ENCODE measurements around the gene PLCB2.

Gene PLCB2

GRCh38 chr15:40271685-40272484 lies 35.9 kb downstream of the PLCB2 start:
- DNase-seq (ENCODE audit: low spot score): no peak

- no peak for DNase-seq (ENCODE audit: low spot score)
Measured at GRCh38 chr15:40270246-40270995, 37.3 kb downstream of the PLCB2 start.

DNA sequence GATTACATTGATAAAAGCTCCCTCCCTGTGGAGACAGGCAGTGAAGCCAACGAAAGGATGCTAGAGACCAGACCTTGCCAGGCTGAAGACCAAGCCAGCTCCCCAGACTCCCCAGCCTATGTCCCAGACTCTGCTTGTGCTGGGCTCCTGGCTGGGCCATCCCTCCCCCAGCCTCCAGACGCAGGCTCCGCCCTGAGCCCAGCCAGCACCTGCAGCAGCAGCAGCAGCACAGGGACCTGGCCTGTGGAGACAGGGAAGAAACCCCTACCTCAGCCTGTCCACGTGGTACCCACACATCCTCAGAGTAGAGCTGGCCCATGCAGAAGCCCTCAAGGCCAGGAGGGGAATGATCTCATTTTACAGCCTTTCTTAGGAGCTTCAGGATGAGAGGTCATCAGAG lies 38.1 kb downstream of the PLCB2 start:
- DNase-seq (ENCODE audit: low spot score): no peak

DNA sequence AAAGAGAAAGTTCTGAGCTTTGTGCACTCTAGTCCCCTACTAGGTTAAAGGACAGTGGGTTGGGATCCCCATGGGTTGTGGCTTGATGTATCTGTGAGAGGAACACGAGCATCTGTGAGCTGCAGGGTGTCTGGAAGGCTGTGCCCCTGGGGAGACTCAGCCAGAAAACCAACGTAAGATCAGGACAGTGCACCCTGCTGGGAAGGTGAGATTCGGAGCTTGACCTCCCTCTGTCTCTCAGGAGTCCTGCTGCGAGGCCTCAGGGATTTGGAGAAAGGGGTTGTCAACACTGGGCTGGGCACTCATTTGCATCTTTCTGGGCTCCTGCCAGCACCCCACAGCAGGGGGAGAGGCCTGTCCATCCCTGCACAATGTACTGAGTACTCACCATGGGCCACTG lies 40.1 kb downstream of the PLCB2 start:
- no peak for DNase-seq (ENCODE audit: low spot score)

DNA sequence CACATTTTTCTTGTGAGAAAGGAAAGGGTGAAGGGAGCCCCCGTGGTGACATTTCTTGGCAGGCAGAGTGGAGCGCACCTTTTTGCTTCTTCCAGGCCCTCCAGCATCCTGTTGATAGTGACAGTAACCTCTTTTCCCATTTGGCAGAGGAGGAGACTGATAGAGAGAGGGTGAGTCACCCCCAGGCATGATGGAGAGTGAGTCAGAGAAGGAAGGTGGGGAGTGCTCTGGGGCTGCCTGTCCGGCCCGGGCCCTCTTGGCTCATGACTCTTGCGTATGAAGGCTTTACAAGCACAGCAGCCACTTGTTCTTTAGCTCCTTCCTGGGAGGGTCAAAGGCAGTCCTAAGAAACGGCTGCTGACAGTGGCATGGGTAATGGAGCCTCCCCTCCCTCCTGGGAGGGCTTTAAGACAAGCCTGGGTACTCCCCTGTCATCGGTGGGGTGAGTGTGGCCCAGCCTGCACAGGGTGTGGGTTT lies 40.9 kb downstream of the PLCB2 start:
- peak; percentile 96 for DNase-seq (ENCODE audit: low spot score)

GRCh38 chr15:40265875-40266274 lies 41.9 kb downstream of the PLCB2 start:
- DNase-seq (ENCODE audit: low spot score): no peak

DNA sequence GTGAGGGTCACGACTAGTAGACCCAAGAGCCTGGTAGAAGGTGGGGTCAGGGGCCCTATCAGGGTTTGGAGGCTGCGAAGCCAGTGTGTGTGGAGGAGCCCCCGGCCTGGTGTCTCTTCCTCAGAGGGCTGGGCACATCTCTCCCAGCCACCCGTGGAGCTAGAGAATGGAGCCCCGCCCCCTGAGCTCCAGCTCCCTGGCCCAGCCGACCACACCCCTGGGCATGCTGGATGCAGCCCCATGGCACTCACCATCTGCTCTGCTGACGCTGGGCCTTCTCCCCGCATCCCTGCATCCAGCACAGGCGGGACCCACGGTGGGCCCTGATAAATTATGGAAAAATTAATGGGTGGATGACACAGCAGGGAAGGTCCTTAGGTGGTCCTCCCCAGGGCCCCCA lies 42.4 kb downstream of the PLCB2 start:
- no peak for DNase-seq (ENCODE audit: low spot score)

DNA sequence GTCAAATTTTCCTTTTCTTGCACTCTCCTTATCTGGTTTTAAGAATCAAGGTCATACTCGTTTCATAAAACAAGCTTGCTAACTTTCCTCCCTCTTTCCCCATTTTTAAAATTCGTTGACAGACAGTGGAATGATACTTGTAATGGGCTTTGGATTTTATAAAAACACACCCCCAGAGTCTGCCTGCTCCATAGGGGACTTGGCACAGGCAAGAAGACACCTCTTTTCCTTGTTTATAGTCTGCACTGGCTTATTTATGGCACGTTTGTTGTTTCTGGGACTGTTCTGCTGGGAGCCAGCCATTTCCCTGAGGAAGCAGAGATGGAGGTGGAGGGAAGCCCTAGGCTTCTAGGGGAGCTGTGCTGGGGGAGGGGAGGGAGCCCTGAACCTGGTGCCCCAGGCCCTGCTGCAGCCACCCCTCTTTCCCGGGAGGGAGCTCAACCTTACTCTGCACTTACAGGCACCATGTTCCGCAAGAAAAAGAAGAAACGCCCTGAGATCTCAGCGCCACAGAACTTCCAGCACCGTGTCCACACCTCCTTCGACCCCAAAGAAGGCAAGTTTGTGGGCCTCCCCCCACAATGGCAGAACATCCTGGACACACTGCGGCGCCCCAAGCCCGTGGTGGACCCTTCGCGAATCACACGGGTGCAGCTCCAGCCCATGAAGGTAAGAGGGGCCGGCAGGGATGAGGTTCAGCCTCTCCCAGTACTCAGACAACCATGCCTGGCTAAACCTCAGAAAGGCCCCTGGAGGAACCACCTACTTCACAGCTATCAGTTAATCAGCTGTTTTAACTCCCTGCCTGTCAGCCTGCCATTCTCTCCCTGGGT lies 43.2 kb downstream of the PLCB2 start:
- DNase-seq (ENCODE audit: low spot score): no peak

DNA sequence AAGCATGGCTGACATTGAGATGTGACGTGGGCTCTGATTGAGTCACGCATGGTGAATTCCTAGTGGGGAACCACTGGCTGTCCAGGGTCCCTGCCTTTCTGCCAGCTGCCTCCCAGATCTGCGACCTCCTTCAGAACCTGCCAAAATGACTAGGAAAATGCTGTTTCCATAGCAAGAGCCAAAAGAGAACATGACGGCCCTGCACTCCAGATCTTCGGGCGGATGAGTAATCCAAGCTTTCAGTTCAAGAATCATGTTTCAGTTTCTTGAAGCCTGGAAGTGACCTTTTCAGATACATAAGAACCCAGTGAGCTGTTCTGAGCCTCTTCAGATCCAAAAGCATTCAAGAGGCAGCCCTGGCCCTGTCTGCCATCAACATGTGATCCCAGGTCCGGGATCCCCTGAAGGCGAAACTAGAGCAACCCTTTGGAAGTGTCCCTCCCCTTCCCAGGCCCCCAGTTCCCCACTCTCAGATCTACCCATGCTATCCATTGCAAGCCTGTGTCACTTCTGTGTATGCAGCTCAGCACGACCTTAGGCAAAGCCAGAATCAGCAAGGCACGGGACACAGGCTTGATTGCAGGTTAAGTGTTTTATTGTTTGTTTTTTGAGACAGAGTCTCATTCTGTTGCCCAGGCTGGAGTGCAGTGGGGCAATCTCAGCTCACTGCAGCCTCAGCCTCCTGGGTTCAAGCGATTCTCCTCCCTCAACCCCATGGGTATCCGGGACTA lies 44.5 kb downstream of the PLCB2 start:
- peak; percentile 49 for DNase-seq (ENCODE audit: low spot score)

DNA sequence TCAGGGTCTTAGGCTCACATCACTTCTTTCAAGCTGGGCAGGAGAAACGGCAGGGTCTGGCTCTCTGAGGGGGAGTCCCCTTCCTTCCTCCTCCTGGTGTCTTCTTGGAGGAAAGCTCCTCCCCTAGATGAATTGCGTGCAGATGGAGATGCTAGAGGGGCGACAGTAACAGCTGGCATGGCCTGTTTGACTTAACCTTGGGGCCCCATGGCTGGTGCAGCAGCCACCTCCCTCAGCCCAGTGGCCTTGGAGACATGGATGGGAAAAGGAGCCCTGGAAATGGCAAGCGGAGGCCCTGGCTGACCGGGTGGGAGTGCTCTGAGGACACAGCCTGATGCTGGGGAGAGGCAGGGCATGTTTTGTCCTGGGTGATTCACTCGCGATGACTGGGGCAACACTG lies 48.7 kb downstream of the PLCB2 start:
- DNase-seq (ENCODE audit: low spot score): no peak

DNA sequence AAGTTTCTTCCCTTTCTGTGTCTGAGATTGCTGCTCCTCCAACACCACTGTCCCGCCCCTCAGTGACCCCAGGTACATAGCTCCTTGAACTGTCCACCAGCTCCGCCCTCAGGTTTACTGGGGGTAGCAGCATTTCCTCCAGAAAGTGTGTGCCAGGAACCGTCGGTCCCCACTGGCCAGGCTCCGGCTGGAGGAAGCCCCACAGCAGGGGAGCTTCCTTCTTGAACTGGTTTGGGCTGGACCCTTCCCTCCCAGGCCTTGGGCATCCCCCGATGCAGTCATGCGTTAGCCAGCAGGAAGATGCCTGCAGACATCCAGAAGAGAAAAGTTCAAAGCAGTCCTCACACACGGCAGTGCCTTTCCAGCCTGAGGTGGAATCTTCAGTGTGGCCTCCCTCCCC lies 49.2 kb downstream of the PLCB2 start:
- no peak for DNase-seq (ENCODE audit: low spot score)

GRCh38 chr15:40257656-40258450 lies 49.9 kb downstream of the PLCB2 start:
- DNase-seq (ENCODE audit: low spot score): no peak

DNA sequence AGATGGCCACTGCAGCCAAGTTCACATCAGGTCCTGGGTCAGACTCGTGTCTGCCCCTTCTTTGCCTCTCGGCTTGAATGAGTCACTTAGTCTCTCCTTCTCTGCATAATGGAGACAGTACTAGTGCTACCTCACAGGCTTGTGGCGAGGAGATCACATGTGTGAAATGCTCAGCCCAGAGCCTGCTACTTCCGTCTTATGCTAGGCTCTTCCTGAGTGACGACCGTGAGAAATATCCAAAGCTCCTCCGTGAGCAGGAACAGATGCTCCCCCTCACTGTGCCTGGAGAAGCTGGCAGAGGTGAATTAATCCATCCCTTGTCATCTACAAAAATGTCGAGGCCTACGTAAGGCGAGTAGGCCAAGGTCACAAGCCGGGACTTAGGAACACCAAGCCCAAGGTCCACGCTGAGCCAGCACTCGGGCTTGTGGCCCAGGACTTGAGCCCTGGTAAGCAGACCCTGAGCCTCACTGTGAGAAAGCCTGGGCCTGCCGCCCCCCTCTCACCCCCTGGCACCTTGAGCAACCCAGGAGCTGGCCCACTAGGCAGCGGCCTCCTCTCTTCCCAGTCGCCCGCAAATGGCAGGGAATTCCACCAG lies 51.0 kb downstream of the PLCB2 start:
- DNase-seq (ENCODE audit: low spot score): no peak

GRCh38 chr15:40255033-40255432 lies 52.7 kb downstream of the PLCB2 start:
- DNase-seq (ENCODE audit: low spot score): no peak

DNA sequence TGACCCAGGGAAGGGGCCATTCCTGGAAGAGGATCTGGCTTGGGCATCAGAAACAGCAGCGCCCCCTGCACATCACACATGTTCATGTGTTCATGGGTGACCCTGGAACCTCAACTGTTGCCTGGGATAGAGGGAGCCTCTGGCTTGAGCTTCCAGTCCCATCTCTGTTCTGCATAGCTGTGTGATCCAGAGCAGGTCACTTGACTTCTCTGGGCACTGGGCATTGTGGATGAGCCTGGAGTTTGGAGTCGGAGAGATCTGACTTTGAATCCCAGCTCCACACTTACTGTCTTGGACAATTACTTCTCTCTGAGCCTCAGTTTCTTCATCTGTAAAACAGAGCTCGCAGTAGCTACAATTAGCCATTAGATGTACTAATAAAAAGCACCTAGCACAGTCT lies 53.3 kb downstream of the PLCB2 start:
- DNase-seq (ENCODE audit: low spot score): no peak

DNA sequence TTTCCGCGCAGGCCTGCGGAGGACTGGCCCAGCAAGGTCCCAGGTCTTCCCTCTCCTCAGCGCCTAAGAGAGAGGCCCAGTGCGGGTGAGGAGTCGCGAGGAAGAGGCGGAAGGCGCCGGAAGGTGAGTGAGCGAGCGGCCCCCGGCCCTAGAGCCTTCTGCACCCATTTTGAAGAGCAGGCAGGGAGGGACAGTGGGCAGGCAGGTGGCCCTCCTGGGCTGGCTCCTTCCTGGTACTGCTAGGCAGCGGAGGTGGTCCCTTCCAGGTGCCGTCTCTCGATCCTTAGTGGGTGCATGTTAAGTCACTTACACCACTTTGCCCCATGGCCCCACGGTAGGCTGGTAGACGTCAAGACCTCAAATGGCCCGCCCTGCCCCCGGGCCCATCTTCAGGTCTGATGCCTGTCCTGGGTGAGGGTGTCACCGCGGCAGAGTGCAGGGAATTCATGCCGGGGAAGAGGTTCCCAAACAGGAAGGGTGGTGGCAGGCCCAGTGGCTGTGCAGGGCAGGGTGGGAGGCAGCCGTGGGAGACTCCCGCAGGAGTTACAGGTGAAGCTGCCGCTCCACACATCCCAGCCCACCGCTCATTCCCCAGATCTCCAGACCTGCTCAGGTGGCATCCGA lies 54.5 kb downstream of the PLCB2 start:
- DNase-seq (ENCODE audit: low spot score): no peak

- DNase-seq (ENCODE audit: low spot score): peak; percentile 46
Measured at GRCh38 chr15:40252438-40253166, 55.1 kb downstream of the PLCB2 start.

DNA sequence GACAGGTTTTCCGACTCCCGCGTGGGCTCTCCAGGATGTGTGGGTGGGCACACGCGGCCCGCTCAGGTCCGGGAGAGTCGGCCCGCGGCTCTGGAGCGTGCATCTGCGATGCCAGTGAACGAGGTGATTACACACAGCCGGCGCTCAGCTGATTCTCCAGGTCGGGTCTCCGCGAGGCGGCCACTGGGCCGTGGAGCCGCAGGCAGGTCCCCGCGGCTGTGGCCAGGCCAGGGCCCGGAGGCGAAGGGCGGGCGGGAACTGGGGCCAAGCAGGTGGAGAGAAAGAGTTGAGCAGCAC lies 55.6 kb downstream of the PLCB2 start:
- DNase-seq (ENCODE audit: low spot score): no peak

- DNase-seq (ENCODE audit: low spot score): no peak
Measured at GRCh38 chr15:40251486-40252140, 56.1 kb downstream of the PLCB2 start.
